PC-9 (cell line): ENCODE results near the gene SELE. TPM values are rescaled to one million over a fixed set of nuclear protein-coding genes. Genes with fewer than 3 reads are reported as not detected.
"Not testable (repeated sequence)": the region's sequence is repeated elsewhere in the genome, so short reads cannot be mapped to it uniquely, and the experiment has no call there.

Experiments
- BruUV-seq: library from RNA; stranded (reverse); fragments of 400-500 nt; replicated peaks from 2 replicates; lab custom pipeline; 2021; lab: Mats Ljungman, UMichigan
- CTCF ChIA-PET: fragments of 300-600 bp; sonication (Branson Sonifier 250); formaldehyde crosslinking; loops from one replicate; lab custom pipeline; 2022; ENCODE audit warnings: antibody characterized with exemption; lab: Charles Lee
- POLR2A ChIA-PET: fragments of 300-600 bp; sonication (Branson Sonifier 250); formaldehyde crosslinking; loops from one replicate; lab custom pipeline; 2022; ENCODE audit warnings: antibody characterized with exemption; ENCODE audit not compliant: unreplicated experiment; lab: Charles Lee
- DNase-seq, 2 experiments: peaks; one replicate each; pipeline versions ENCODE4 v3.0.0 to v3.0.0-alpha.2; 2015 to 2022; ENCODE audit warnings: mixed read lengths in 1 of 2
- H2AFZ ChIP-seq: fragments of 200-600 bp; sonication (generic); 2 replicates; pipeline ENCODE4 v1.8.1; 2017; ENCODE audit warnings: antibody characterized with exemption
- H3F3A ChIP-seq: fragments of 200-600 bp; sonication (generic); 2 replicates; pipeline ENCODE4 v1.8.1; 2017; ENCODE audit warnings: antibody characterized with exemption, mild to moderate bottlenecking, low read depth; ENCODE audit not compliant: insufficient read depth
- H3K27ac ChIP-seq: fragments of 200-600 bp; sonication (generic); 2 replicates; pipeline ENCODE4 v1.6.1; 2016; ENCODE audit warnings: mixed run types
- H3K27me3 ChIP-seq: fragments of 200-600 bp; sonication (generic); 2 replicates; pipeline ENCODE4 v1.6.1; 2016; ENCODE audit warnings: low read depth, mixed run types; ENCODE audit not compliant: insufficient read depth
- H3K36me3 ChIP-seq: fragments of 200-600 bp; sonication (generic); 2 replicates; pipeline ENCODE4 v1.6.1; 2016; ENCODE audit warnings: low read depth, mixed run types
- H3K4me1 ChIP-seq: fragments of 200-600 bp; sonication (generic); replicated peaks from 2 replicates; pipeline ENCODE4 v1.6.1; 2016; ENCODE audit warnings: mixed run types; ENCODE audit not compliant: insufficient read depth
- H3K4me2 ChIP-seq: fragments of 200-600 bp; sonication (generic); 2 replicates; pipeline ENCODE4 v1.6.1; 2017; ENCODE audit warnings: mixed run types
- H3K4me3 ChIP-seq: fragments of 200-600 bp; sonication (generic); 2 replicates; pipeline ENCODE4 v1.6.1; 2016; ENCODE audit warnings: mixed run types
- H3K79me2 ChIP-seq: fragments of 200-600 bp; sonication (generic); 2 replicates; pipeline ENCODE4 v1.6.1; 2017; ENCODE audit warnings: low read depth, mixed run types
- H3K9me2 ChIP-seq: fragments of 200-600 bp; sonication (generic); 2 replicates; pipeline ENCODE4 v1.8.1; 2017; ENCODE audit warnings: mild to moderate bottlenecking; ENCODE audit not compliant: insufficient read depth
- H3K9me3 ChIP-seq: fragments of 200-600 bp; sonication (generic); 2 replicates; pipeline ENCODE4 v1.8.1; 2016; ENCODE audit warnings: low read depth; ENCODE audit not compliant: insufficient read depth
- H4K20me1 ChIP-seq: fragments of 200-600 bp; sonication (generic); 2 replicates; pipeline ENCODE4 v1.8.1; 2017; ENCODE audit not compliant: insufficient read depth
- CTCF ChIP-seq: fragments of 200-600 bp; sonication (generic); conservative IDR thresholded peaks from 2 replicates; pipeline ENCODE4 v1.6.1; 2017; ENCODE audit warnings: mixed run types, antibody characterized with exemption, mild to moderate bottlenecking, moderate library complexity
- EZH2 ChIP-seq: fragments of 200-600 bp; sonication (generic); IDR thresholded peaks from 2 replicates; pipeline ENCODE4 v1.8.0; 2017; ENCODE audit warnings: antibody characterized with exemption, low read depth
- intact Hi-C: fragments of 100-400 bp; cut with micrococcal nuclease; formaldehyde crosslinking; loops from one replicate; pipeline ENCODE4 v1.10.0; 2022; ENCODE audit not compliant: unreplicated experiment
- total RNA-seq: library from RNA; stranded (reverse); gene quantifications from 2 replicates; pipeline ENCODE4 v1.2.3, GENCODE V29; 2021

SELE gene
- total RNA-seq, 1 experiment from 2014 or later = not detected

DNA sequence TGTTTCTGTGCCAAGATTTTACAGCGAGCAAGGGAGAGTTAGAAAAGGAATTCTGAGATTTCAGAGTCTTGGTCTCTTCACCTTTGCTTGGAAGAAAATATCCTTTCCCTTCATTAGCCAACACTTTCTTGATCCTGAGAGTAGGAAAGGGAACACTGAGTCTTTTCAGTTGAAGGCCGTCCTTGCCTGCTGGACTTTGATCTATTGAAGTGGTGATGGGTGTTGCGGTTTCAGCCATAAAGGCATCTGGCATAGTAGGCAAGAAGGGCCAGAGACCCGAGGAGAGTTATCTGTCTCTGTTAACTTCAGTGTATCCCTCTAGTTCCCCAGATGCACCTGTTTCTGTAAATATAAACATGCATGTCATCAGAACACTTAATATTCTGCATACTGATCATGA lies 9.7 kb downstream of the SELE start:
- no peak for TF ChIP-seq EZH2
- TF ChIP-seq CTCF = no peak
- H3F3A ChIP-seq = no peaks in the 10 kb centered on the region
- no peaks in the 10 kb centered on the region for H3K36me3 ChIP-seq
- CTCF ChIA-PET = no interaction called here
- no peak overlapping the region for H3K27ac ChIP-seq
- H3K4me2 ChIP-seq = no peak overlapping the region
- no peaks in the 10 kb centered on the region for H3K79me2 ChIP-seq
- POLR2A ChIA-PET = no interaction called here
- intact Hi-C loops = no loop called here
- no TSS peak for BruUV-seq
- no peaks in the 10 kb centered on the region for H4K20me1 ChIP-seq
- no peak overlapping the region for H3K4me3 ChIP-seq
- H2AFZ ChIP-seq = no peak overlapping the region
- no peaks in the 10 kb centered on the region for H3K4me1 ChIP-seq
- no peaks in the 10 kb centered on the region for H3K9me3 ChIP-seq
- H3K27me3 ChIP-seq = no peaks in the 10 kb centered on the region
- DNase-seq = no peak
- peaks cover 3% of the 10 kb centered on the region; the same call in 1 of the 2 replicates for H3K9me2 ChIP-seq

DNA sequence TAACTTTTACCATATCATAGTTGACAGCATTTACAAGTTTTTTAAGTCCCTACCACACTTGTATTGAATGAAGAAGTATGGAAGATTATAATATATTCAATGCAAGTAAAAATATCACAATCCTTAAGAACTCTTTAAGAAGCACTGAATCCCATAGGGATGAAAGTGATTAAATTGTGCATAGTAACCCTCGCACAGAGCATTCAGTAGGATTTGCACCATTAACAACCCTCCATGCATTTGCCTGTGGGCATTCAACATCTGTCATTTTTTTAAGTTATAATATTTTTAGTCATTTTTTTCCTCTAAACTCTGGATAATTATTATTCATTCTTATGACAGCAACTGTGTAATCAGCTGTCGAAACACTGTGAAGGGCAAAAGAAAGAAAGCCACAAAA lies 10.1 kb downstream of the SELE start:
- H3K4me2 ChIP-seq = no peak overlapping the region
- H3F3A ChIP-seq = no peaks in the 10 kb centered on the region
- H2AFZ ChIP-seq = no peak overlapping the region
- no peaks in the 10 kb centered on the region for H3K4me1 ChIP-seq
- no peak overlapping the region for H3K27ac ChIP-seq
- no peak for TF ChIP-seq EZH2
- no peak for TF ChIP-seq CTCF
- no peaks in the 10 kb centered on the region for H3K9me3 ChIP-seq
- POLR2A ChIA-PET = no interaction called here
- no peaks in the 10 kb centered on the region for H3K27me3 ChIP-seq
- CTCF ChIA-PET = no interaction called here
- intact Hi-C loops = no loop called here
- no peak for DNase-seq
- H3K36me3 ChIP-seq = no peaks in the 10 kb centered on the region
- no TSS peak for BruUV-seq
- H4K20me1 ChIP-seq = no peaks in the 10 kb centered on the region
- H3K79me2 ChIP-seq = no peaks in the 10 kb centered on the region
- H3K9me2 ChIP-seq = peaks cover 3% of the 10 kb centered on the region; the same call in 1 of the 2 replicates
- no peak overlapping the region for H3K4me3 ChIP-seq

GRCh38 chr1:169722779-169723178 lies 11.1 kb downstream of the SELE start:
- DNase-seq = no peak
- Histone ChIP-seq H3F3A (no peaks in the 10 kb centered on the region), H3K27me3 (no peaks in the 10 kb centered on the region), H3K27ac (no peak overlapping the region), H3K4me3 (no peak overlapping the region), H3K4me1 (no peaks in the 10 kb centered on the region), H3K4me2 (no peak overlapping the region), H2AFZ (no peak overlapping the region), H3K9me3 (no peaks in the 10 kb centered on the region; the same call in 1 of the 2 replicates), H3K79me2 (no peaks in the 10 kb centered on the region), H3K36me3 (no peaks in the 10 kb centered on the region), H4K20me1 (no peaks in the 10 kb centered on the region), H3K9me2 (peaks cover 3% of the 10 kb centered on the region; the same call in 1 of the 2 replicates)
- POLR2A ChIA-PET = interaction anchor here (0.7 kb wide), 1 partner anchor 194 kb away, joined by 3 read pairs; no protein-coding TSS in a partner anchor
- no TSS peak for BruUV-seq
- CTCF ChIA-PET = no interaction called here
- intact Hi-C loops = no loop called here
- TF ChIP-seq EZH2 (no peak), CTCF (no peak)

DNA sequence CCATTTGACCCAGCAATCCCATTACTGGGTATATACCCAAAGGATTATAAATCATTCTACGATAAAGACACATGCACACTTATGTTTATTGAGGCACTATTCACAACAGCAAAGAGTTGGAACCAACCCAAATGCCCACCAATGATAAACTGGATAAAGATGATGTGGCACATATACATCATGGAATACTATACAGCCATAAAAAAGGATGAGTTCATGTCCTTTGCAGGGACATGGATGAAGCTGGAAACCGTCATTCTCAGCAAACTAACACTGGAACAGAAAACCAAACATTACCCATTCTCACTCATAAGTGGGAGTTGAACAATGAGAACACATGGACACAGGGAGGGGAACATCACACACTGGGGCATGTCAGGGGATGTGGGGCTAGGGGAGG lies 18.8 kb downstream of the SELE start:
- H3K4me1 ChIP-seq, H3K9me3 ChIP-seq, H3K27ac ChIP-seq, CTCF ChIA-PET, H2AFZ ChIP-seq, H3K4me2 ChIP-seq, H3K36me3 ChIP-seq, H3K9me2 ChIP-seq, intact Hi-C loops, DNase-seq, POLR2A ChIA-PET, H3F3A ChIP-seq, H4K20me1 ChIP-seq, H3K4me3 ChIP-seq, H3K79me2 ChIP-seq, H3K27me3 ChIP-seq, BruUV-seq: not testable (repeated sequence)

GRCh38 chr1:169713090-169713489 lies 20.8 kb downstream of the SELE start:
- H3K9me2 ChIP-seq, H3K4me1 ChIP-seq, H3K4me3 ChIP-seq, H3F3A ChIP-seq, H3K79me2 ChIP-seq, H3K27me3 ChIP-seq, H3K36me3 ChIP-seq, H3K27ac ChIP-seq, POLR2A ChIA-PET, H3K4me2 ChIP-seq, DNase-seq, H2AFZ ChIP-seq, H3K9me3 ChIP-seq, CTCF ChIA-PET, BruUV-seq, H4K20me1 ChIP-seq: not testable (repeated sequence)
- intact Hi-C loops = loop anchor here (5.0 kb wide), 1 partner anchor 246 kb away; no protein-coding TSS in a partner anchor
